ENCODE results near the gene GPSM1. TPM values are rescaled to one million over a fixed set of nuclear protein-coding genes. Genes with fewer than 3 reads are reported as not detected.

The GPSM1 gene
- total RNA-seq, 2 donors from 2014 or later: 15.8 to 23.1 TPM

DNA sequence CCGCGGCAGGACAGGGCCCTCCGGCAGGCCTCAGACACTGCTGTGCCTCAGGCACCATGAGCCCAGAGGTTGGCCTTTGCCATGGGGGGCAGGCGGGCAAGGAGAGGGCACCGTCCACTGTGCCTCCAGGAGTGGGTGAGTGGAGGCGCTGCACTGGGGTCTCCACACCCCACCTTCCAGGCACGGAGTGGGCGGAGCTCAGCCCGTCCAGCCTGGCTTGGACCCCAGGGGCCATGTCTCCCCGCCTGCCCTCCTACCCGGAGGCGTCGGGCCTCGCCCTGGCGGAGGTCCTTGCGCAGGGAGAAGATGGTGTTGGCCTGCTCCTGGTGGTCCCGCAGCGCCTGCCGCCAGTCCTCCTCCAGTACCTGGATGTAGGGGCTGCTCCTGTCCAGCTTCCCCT, 42.7 kb downstream of the GPSM1 start:
- whole genome bisulfite sequencing, 2 donors: 80 to 92% methylated on average over 1 to 18 of the region's 19 CpGs
- Histone ChIP-seq H3K36me3 (replicated peaks in 1 of 2; ENCODE audit: insufficient read depth in 1 of 2, low read depth in 2 of 2) (no peaks in the 10 kb centered on the region), H3K27me3 (no peaks in the 10 kb centered on the region), H3K4me3 (no peak overlapping the region), H3K4me1 (peaks cover 18% of the 10 kb centered on the region), H3K9me3 (no peaks in the 10 kb centered on the region), H3K27ac (no peak overlapping the region)
- no peak for TF ChIP-seq POLR2A (IDR thresholded peaks at IDR 0.05)
- no peak for TF ChIP-seq CTCF (IDR thresholded peaks at IDR 0.05)
- DNase-seq: no peak
- ATAC-seq: no peak
- intact Hi-C loops (cut with DNase I): no loop called here

- intact Hi-C loops (cut with DNase I): no loop called here
- Histone ChIP-seq H3K9me3 (no peaks in the 10 kb centered on the region), H3K4me3 (no peak overlapping the region), H3K36me3 (replicated peaks in 1 of 2; ENCODE audit: insufficient read depth in 1 of 2, low read depth in 2 of 2) (no peaks in the 10 kb centered on the region), H3K27me3 (no peaks in the 10 kb centered on the region), H3K27ac (no peak overlapping the region), H3K4me1 (peaks cover 18% of the 10 kb centered on the region)
- TF ChIP-seq POLR2A (IDR thresholded peaks at IDR 0.05): no peak
- no peak for TF ChIP-seq CTCF (IDR thresholded peaks at IDR 0.05)
- WGBS, 2 donors: 89 to 94% methylated on average over 5 to 41 of the region's 54 CpGs
- DNase-seq (no peak), ATAC-seq (no peak)
Observed at GRCh38 chr9:136370687-136371532, 43.6 kb downstream of the GPSM1 start.

DNA sequence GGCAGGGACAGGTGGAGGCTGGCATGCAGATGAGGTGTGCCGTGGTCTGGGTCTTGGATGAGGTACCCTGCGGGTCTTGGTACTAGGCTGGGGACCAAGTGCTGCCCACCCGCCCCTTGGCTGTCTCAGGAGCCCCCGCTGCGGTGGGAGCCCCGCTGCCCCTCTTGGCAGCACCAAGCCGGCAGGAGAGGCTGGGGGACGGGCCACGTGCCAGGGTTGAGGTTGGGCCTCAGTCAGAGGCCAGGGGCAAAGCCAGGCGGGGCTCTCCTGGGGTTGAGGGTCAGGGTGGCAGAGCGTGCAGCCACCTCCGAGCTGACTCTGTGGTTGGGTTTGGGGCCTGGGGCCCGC, 44.2 kb downstream of the GPSM1 start:
- no peak for ATAC-seq
- Histone ChIP-seq H3K4me1 (peaks cover 18% of the 10 kb centered on the region), H3K27me3 (no peaks in the 10 kb centered on the region), H3K9me3 (no peaks in the 10 kb centered on the region), H3K27ac (no peak overlapping the region), H3K4me3 (no peak overlapping the region), H3K36me3 (replicated peaks in 1 of 2; ENCODE audit: insufficient read depth in 1 of 2, low read depth in 2 of 2) (no peaks in the 10 kb centered on the region)
- TF ChIP-seq CTCF (IDR thresholded peaks at IDR 0.05) (no peak), POLR2A (IDR thresholded peaks at IDR 0.05) (no peak)
- 86 to 100% methylated on average over 3 to 9 of the region's 13 CpGs for WGBS, 2 donors
- intact Hi-C loops (cut with DNase I): no loop called here
- no peak for DNase-seq

GRCh38 chr9:136372006-136372405, 44.7 kb downstream of the GPSM1 start:
- ATAC-seq: no peak
- Histone ChIP-seq H3K9me3 (no peaks in the 10 kb centered on the region), H3K27ac (peak overlapping the region in 2 of 4 donors; percentile 61 to 65), H3K27me3 (no peaks in the 10 kb centered on the region), H3K4me3 (no peak overlapping the region), H3K4me1 (peaks cover 18% of the 10 kb centered on the region), H3K36me3 (replicated peaks in 1 of 2; ENCODE audit: insufficient read depth in 1 of 2, low read depth in 2 of 2) (no peaks in the 10 kb centered on the region)
- TF ChIP-seq POLR2A (IDR thresholded peaks at IDR 0.05): no peak
- no peak for TF ChIP-seq CTCF (IDR thresholded peaks at IDR 0.05)
- no peak for DNase-seq
- intact Hi-C loops (cut with DNase I): no loop called here
- 91 to 94% methylated on average over 15 to 20 of the region's 21 CpGs for WGBS, 2 donors
